Loucy (cell line): Measurements from ENCODE around the gene IDH2.

Experiments used
- H2AFZ ChIP-seq: fragments of 200-600 bp; sonication (generic); 2 replicates; pipeline ENCODE4 v1.6.0; 2016; ENCODE audit warnings: antibody characterized with exemption, mild to moderate bottlenecking, low read length, moderate library complexity
- H3F3A ChIP-seq: fragments of 200-600 bp; 2 replicates; pipeline ENCODE4 v1.6.0; 2016; ENCODE audit warnings: antibody characterized with exemption, low read depth, mild to moderate bottlenecking
- H3K27me3 ChIP-seq: fragments of 200-600 bp; sonication (generic); 2 replicates; pipeline ENCODE4 v1.6.1; 2014; ENCODE audit warnings: low read length, mild to moderate bottlenecking; ENCODE audit not compliant: insufficient read depth, poor library complexity, severe bottlenecking
- H3K36me3 ChIP-seq: fragments of 200-600 bp; sonication (generic); 2 replicates; pipeline ENCODE4 v1.6.1; 2016; ENCODE audit warnings: low read length; ENCODE audit not compliant: insufficient read depth
- H3K4me1 ChIP-seq: fragments of 200-600 bp; sonication (generic); 2 replicates; pipeline ENCODE4 v1.5.1; 2014; ENCODE audit warnings: low read length, mild to moderate bottlenecking; ENCODE audit not compliant: insufficient read depth, poor library complexity, severe bottlenecking
- H3K4me2 ChIP-seq: fragments of 200-600 bp; sonication (generic); 2 replicates; pipeline ENCODE4 v1.6.0; 2014; ENCODE audit warnings: antibody characterized with exemption, low read length, low read depth, mild to moderate bottlenecking; ENCODE audit not compliant: poor library complexity, severe bottlenecking
- H3K4me3 ChIP-seq: fragments of 200-600 bp; sonication (generic); 2 replicates; pipeline ENCODE4 v1.5.1; 2014; ENCODE audit warnings: low read length, mild to moderate bottlenecking, mixed read lengths; ENCODE audit not compliant: poor library complexity, severe bottlenecking
- H3K79me2 ChIP-seq: fragments of 200-600 bp; sonication (generic); 2 replicates; pipeline ENCODE4 v1.6.1; 2014; ENCODE audit warnings: low read length; ENCODE audit not compliant: insufficient read depth
- H3K9ac ChIP-seq: fragments of 200-600 bp; sonication (generic); 2 replicates; pipeline ENCODE4 v1.6.0; 2014; ENCODE audit warnings: mild to moderate bottlenecking, low read depth, low read length, moderate library complexity; ENCODE audit not compliant: poor library complexity, severe bottlenecking
- H3K9me2 ChIP-seq: fragments of 200-600 bp; sonication (generic); replicated peaks from 2 replicates; pipeline ENCODE4 v1.6.1; 2016; ENCODE audit warnings: low read depth, low read length, mixed read lengths
- H3K9me3 ChIP-seq: fragments of 200-600 bp; sonication (generic); 2 replicates; pipeline ENCODE4 v1.6.1; 2014; ENCODE audit warnings: mild to moderate bottlenecking, antibody characterized with exemption, low read length, low read depth; ENCODE audit not compliant: insufficient read depth
- H4K20me1 ChIP-seq: fragments of 200-600 bp; sonication (generic); 2 replicates; pipeline ENCODE4 v1.6.0; 2014; ENCODE audit warnings: antibody characterized with exemption, low read length, mild to moderate bottlenecking; ENCODE audit not compliant: insufficient read depth, poor library complexity, severe bottlenecking
- CTCF ChIP-seq: fragments of 200-600 bp; sonication (generic); conservative IDR thresholded peaks from 2 replicates; pipeline ENCODE4 v1.5.1; 2014; ENCODE audit warnings: mild to moderate bottlenecking, antibody characterized with exemption, low read length
- EZH2phosphoT487 ChIP-seq: fragments of 200-600 bp; IDR thresholded peaks from 2 replicates; pipeline ENCODE4 v1.6.1; 2018; ENCODE audit warnings: antibody characterized with exemption, mild to moderate bottlenecking, moderate library complexity, borderline replicate concordance

IDH2 gene

GRCh38 chr15:90074916-90075315 is 27.4 kb downstream of the IDH2 start:
- Histone ChIP-seq H4K20me1 (no peaks in the 10 kb centered on the region), H3K9me2 (no peaks in the 10 kb centered on the region), H3K4me1 (no peaks in the 10 kb centered on the region), H3K36me3 (peaks cover 52% of the 10 kb centered on the region; the same call in 1 of the 2 replicates), H3K27me3 (no peaks in the 10 kb centered on the region), H3K4me3 (no peak overlapping the region), H3K79me2 (no peaks in the 10 kb centered on the region), H2AFZ (no peak overlapping the region), H3K4me2 (no peak overlapping the region), H3K9ac (no peak overlapping the region), H3K9me3 (no peaks in the 10 kb centered on the region), H3F3A (no peaks in the 10 kb centered on the region)
- TF ChIP-seq EZH2phosphoT487 (no peak), CTCF (no peak)

GRCh38 chr15:90074023-90074422 is 28.2 kb downstream of the IDH2 start:
- no peak overlapping the region for H3K4me2 ChIP-seq
- no peaks in the 10 kb centered on the region for H3F3A ChIP-seq
- peaks cover 51% of the 10 kb centered on the region; the same call in 1 of the 2 replicates for H3K36me3 ChIP-seq
- H2AFZ ChIP-seq = no peak overlapping the region
- H3K9me2 ChIP-seq = no peaks in the 10 kb centered on the region
- H4K20me1 ChIP-seq = no peaks in the 10 kb centered on the region
- no peaks in the 10 kb centered on the region for H3K79me2 ChIP-seq
- no peak overlapping the region for H3K9ac ChIP-seq
- H3K4me1 ChIP-seq = no peaks in the 10 kb centered on the region
- TF ChIP-seq CTCF = no peak
- no peak overlapping the region for H3K4me3 ChIP-seq
- no peaks in the 10 kb centered on the region for H3K27me3 ChIP-seq
- H3K9me3 ChIP-seq = no peaks in the 10 kb centered on the region

- Histone ChIP-seq H3K4me2 (no peak overlapping the region), H3K4me1 (no peaks in the 10 kb centered on the region), H3F3A (no peaks in the 10 kb centered on the region), H3K4me3 (no peak overlapping the region), H3K9me2 (no peaks in the 10 kb centered on the region), H4K20me1 (no peaks in the 10 kb centered on the region), H3K36me3 (peaks cover 50% of the 10 kb centered on the region; the same call in 1 of the 2 replicates), H3K79me2 (no peaks in the 10 kb centered on the region), H3K9me3 (no peaks in the 10 kb centered on the region), H3K9ac (no peak overlapping the region), H3K27me3 (no peaks in the 10 kb centered on the region), H2AFZ (no peak overlapping the region)
- no peak for TF ChIP-seq CTCF
- no peak for TF ChIP-seq EZH2phosphoT487
Measured at GRCh38 chr15:90072978-90073640, 29.2 kb downstream of the IDH2 start.
